K562 (cell line): ENCODE data around the gene PRDM2. TPM values are rescaled to one million over a fixed set of nuclear protein-coding genes. Genes with fewer than 3 reads are reported as not detected.
A peak's percentile ranks its signal among the peaks of the same experiment; 100 is the strongest.

ENCODE experiments used
- ARID4B ChIP-seq: sonication (generic); formaldehyde crosslinking; IDR thresholded peaks from 2 replicates; pipeline ENCODE4 v1.8.0; 2022; ENCODE audit warnings: mild to moderate bottlenecking, missing genetic modification reagents
- ARNT ChIP-seq, 2 experiments: fragments of 450-650 bp; IDR thresholded peaks; 2 replicates each; pipeline ENCODE4 v1.6.1; 2016; ENCODE audit warnings: mild to moderate bottlenecking in 1 of 2
- CREM ChIP-seq: IDR thresholded peaks from 2 replicates; pipeline ENCODE4 v1.6.1; 2014; ENCODE audit warnings: antibody characterized with exemption, low read depth
- EGR1 ChIP-seq: fragments of 450-650 bp; conservative IDR thresholded peaks from 2 replicates; pipeline ENCODE4 v1.6.1; 2017; ENCODE audit warnings: mild to moderate bottlenecking
- GATAD2B ChIP-seq: fragments of 450-650 bp; IDR thresholded peaks from 2 replicates; pipeline ENCODE4 v1.6.1; 2017; ENCODE audit warnings: mild to moderate bottlenecking, borderline replicate concordance
- HMGXB4 ChIP-seq: sonication (generic); formaldehyde crosslinking; IDR thresholded peaks from 2 replicates; pipeline ENCODE4 v1.8.1; 2023; ENCODE audit warnings: mild to moderate bottlenecking, missing genetic modification reagents
- KDM1A ChIP-seq, 2 experiments: fragments of 450-650 bp; IDR thresholded peaks; 2 replicates each; pipeline ENCODE4 v1.6.1; 2016; ENCODE audit warnings: mild to moderate bottlenecking in 2 of 2
- POLR2H ChIP-seq: IDR thresholded peaks from 2 replicates; pipeline ENCODE4 v1.6.1; 2016; ENCODE audit warnings: missing genetic modification characterization, low read depth, mild to moderate bottlenecking, control low read depth, missing compliant biosample characterization, moderate library complexity
- RBM14 ChIP-seq: fragments of 200-400 bp; formaldehyde crosslinking; IDR thresholded peaks from 2 replicates; pipeline ENCODE4 v1.6.1; 2018; ENCODE audit warnings: low read depth, mild to moderate bottlenecking, low read length, moderate library complexity, borderline replicate concordance; ENCODE audit not compliant: insufficient read depth
- SREBF2 ChIP-seq: sonication (generic); formaldehyde crosslinking; IDR thresholded peaks from 2 replicates; pipeline ENCODE4 v1.4.0; 2020; ENCODE audit warnings: mild to moderate bottlenecking, missing genetic modification reagents
- STAT6 ChIP-seq: sonication (generic); formaldehyde crosslinking; IDR thresholded peaks from 2 replicates; pipeline ENCODE4 v1.8.1; 2023; ENCODE audit warnings: mild to moderate bottlenecking, missing genetic modification reagents
- TAF9B ChIP-seq: fragments of 450-650 bp; IDR thresholded peaks from 2 replicates; pipeline ENCODE4 v1.6.1; 2018; ENCODE audit warnings: mild to moderate bottlenecking; ENCODE audit not compliant: partially characterized antibody
- TOE1 ChIP-seq, 2 experiments: fragments of 450-650 bp in 1 of 2; sonication (generic) in 1 of 2; formaldehyde crosslinking in 1 of 2; IDR thresholded peaks; 2 replicates each; pipeline versions ENCODE4 v1.7.1 to v1.8.0; 2016 to 2022; ENCODE audit warnings: borderline replicate concordance in 2 of 2, mild to moderate bottlenecking in 2 of 2, antibody characterized with exemption in 1 of 2, inconsistent platforms in 1 of 2, low read depth in 1 of 2, missing genetic modification reagents in 1 of 2, moderate library complexity in 1 of 2
- TRIM24 ChIP-seq, 2 experiments: fragments of 450-650 bp; IDR thresholded peaks; 2 replicates each; pipeline ENCODE4 v1.6.1; 2016
- TSC22D4 ChIP-seq: fragments of 450-650 bp; IDR thresholded peaks from 2 replicates; pipeline ENCODE4 v1.6.1; 2016; ENCODE audit warnings: missing genetic modification characterization, missing biosample characterization, control low read depth
- ZNF79 ChIP-seq: fragments of 250-450 bp; sonication (Bioruptor Pico); IDR thresholded peaks from 2 replicates; pipeline ENCODE4 v1.4.0; 2020; ENCODE audit warnings: low read depth, mild to moderate bottlenecking, moderate library complexity
- polyA plus RNA-seq, 8 experiments: library from polyadenylated mRNA; depleted of rRNA in 4 of 8; stranded (reverse) in 5 of 8; unstranded in 3 of 8; fragments of >200 nt; fragmentation: Nextera tagmentation in 2 of 8; fragmentation: Illumina TruSeq in 1 of 8; extraction: Ambion mirVana in 2 of 8; extraction: Trizol in 1 of 8; gene quantifications; 2 replicates each; pipeline versions ENCODE4 v1.2.1 to v1.2.3, GENCODE V29; 2011 to 2014; ENCODE audit warnings: inconsistent platforms in 1 of 8, missing spikeins in 1 of 8
- total RNA-seq, 7 experiments: library from RNA; depleted of rRNA in 6 of 7; stranded (reverse); fragments of >200 nt in 6 of 7; fragmentation: Illumina TruSeq in 2 of 7; extraction: Trizol in 2 of 7; gene quantifications; 2 replicates each; pipeline versions ENCODE4 v1.2.1 to v1.2.3, GENCODE V29; 2011 to 2021; ENCODE audit warnings: low replicate concordance in 1 of 7

The PRDM2 gene
- total and polyA plus RNA-seq, 9 of the 15 experiments (the other 6 are each of a cell fraction or from before 2014, with no cell fraction given): 5.4 to 27.6 (median 12.5) TPM

- TF ChIP-seq HMGXB4 (CRISPR knock-in tag): no peak
- TF ChIP-seq ZNF79 (CRISPR knock-in tag): no peak
- peak; percentile 42; the same call in 1 of the 2 replicates for TF ChIP-seq CREM
- TF ChIP-seq TRIM24 (IDR thresholded peaks at IDR 0.05): 0 out of 4 replicates have a peak, but pooled peaks of 1 of the 2 experiments have one; percentile 11
- TF ChIP-seq SREBF2: no peak
- no peak for TF ChIP-seq ARID4B
- TF ChIP-seq POLR2H: no peak
- TF ChIP-seq RBM14: no peak
- TF ChIP-seq KDM1A (IDR thresholded peaks at IDR 0.05): peak; percentile 81 to 89
- TF ChIP-seq TSC22D4 (tag): no peak
- no peak for TF ChIP-seq EGR1
- TF ChIP-seq ARNT (IDR thresholded peaks at IDR 0.05): 0 out of 4 replicates have a peak, but pooled peaks of 1 of the 2 experiments have one; percentile 36
- TF ChIP-seq GATAD2B: no peak
- TF ChIP-seq TAF9B: no peak
- TF ChIP-seq STAT6 (CRISPR knock-in tag): no peak
- TF ChIP-seq TOE1 (IDR thresholded peaks at IDR 0.05; ENCODE audit: borderline replicate concordance): 0 out of 2 replicates have a peak, but pooled peaks have one; percentile 38
- TF ChIP-seq TOE1 (CRISPR knock-in tag; IDR thresholded peaks at IDR 0.05; ENCODE audit: borderline replicate concordance, low read depth): no peak
Observed at GRCh38 chr1:13813398-13814012, 113.5 kb downstream of the PRDM2 start (continued).
